ENCODE data around the gene SLC5A1. TPM values are rescaled to one million over a fixed set of nuclear protein-coding genes. Genes with fewer than 3 reads are reported as not detected.
A peak's percentile ranks its signal among the peaks of the same experiment; 100 is the strongest.

The SLC5A1 gene
- total RNA-seq, 2 donors from 2014 or later: 0.33 to 7.0 TPM

DNA sequence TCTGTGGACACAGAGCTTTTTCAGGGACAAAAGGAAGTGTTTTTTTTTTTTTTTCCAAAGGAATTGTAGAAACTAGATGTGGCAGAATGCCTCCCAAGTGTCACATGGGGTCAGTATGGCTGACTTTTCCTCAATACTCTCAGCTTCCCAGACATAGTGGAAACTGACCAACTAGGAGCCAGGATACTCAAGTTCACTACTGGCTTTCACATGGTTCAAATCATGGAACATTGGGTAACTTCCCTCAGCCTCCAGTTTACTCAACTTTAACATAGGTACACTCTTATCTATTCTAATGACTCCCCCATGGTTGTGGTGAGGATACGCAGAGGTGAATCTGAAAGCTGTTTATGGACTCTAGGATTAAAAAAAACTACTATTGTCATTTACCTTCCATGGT lies 1.4 kb downstream of the SLC5A1 start:
- H3K9me3 ChIP-seq: no peaks in the 10 kb centered on the region
- TF ChIP-seq POLR2A (IDR thresholded peaks at IDR 0.05) (no peak), CTCF (IDR thresholded peaks at IDR 0.05) (no peak)

GRCh38 chr22:32044913-32045312 lies 1.9 kb downstream of the SLC5A1 start:
- no peak for TF ChIP-seq CTCF (IDR thresholded peaks at IDR 0.05)
- DNase-seq (peak in 3 of 4 donors; percentile 19 to 26 (median 21)), ATAC-seq (peak; percentile 40)
- H3K4me1 ChIP-seq: peaks cover 11% of the 10 kb centered on the region
- no peaks in the 10 kb centered on the region for H3K9me3 ChIP-seq
- no peak overlapping the region for H3K4me3 ChIP-seq
- H3K27ac ChIP-seq: peak overlapping the region in 3 of 4 donors; percentile 1 to 32 (median 15)
- H3K36me3 ChIP-seq (replicated peaks in 1 of 2; ENCODE audit: insufficient read depth in 1 of 2, low read depth in 2 of 2): no peaks in the 10 kb centered on the region
- H3K27me3 ChIP-seq: no peaks in the 10 kb centered on the region
- intact Hi-C loops (cut with DNase I): no loop called here
- 20 to 36% methylated on average over 3 of the region's 3 CpGs for WGBS, 2 donors

More for the DNA sequence above, 1.4 kb downstream of the SLC5A1 start:
- no peak for DNase-seq
- ATAC-seq: no peak
- Histone ChIP-seq H3K4me3 (no peak overlapping the region), H3K27me3 (no peaks in the 10 kb centered on the region), H3K4me1 (peaks cover 11% of the 10 kb centered on the region), H3K36me3 (replicated peaks in 1 of 2; ENCODE audit: insufficient read depth in 1 of 2, low read depth in 2 of 2) (no peaks in the 10 kb centered on the region), H3K27ac (peak overlapping the region in 3 of 4 donors; percentile 1 to 32 (median 15))
- 92 to 95% methylated on average over 1 of the region's 1 CpG for WGBS, 2 donors
- intact Hi-C loops (cut with DNase I): no loop called here

GRCh38 chr22:32048069-32048468 lies 5.0 kb downstream of the SLC5A1 start:
- Histone ChIP-seq H3K4me3 (no peak overlapping the region), H3K9me3 (no peaks in the 10 kb centered on the region), H3K27me3 (no peaks in the 10 kb centered on the region), H3K27ac (no peak overlapping the region), H3K36me3 (replicated peaks in 1 of 2; ENCODE audit: insufficient read depth in 1 of 2, low read depth in 2 of 2) (no peaks in the 10 kb centered on the region), H3K4me1 (peaks cover 1% of the 10 kb centered on the region)
- intact Hi-C loops (cut with DNase I): no loop called here
- DNase-seq (no peak), ATAC-seq (no peak)
- WGBS, 2 donors: 55 to 73% methylated on average over 2 of the region's 2 CpGs
- TF ChIP-seq CTCF (IDR thresholded peaks at IDR 0.05): no peak
- no peak for TF ChIP-seq POLR2A (IDR thresholded peaks at IDR 0.05)

GRCh38 chr22:32050678-32051515 lies 7.8 kb downstream of the SLC5A1 start:
- no peaks in the 10 kb centered on the region for H3K36me3 ChIP-seq (replicated peaks in 1 of 2; ENCODE audit: insufficient read depth in 1 of 2, low read depth in 2 of 2)
- no peak for TF ChIP-seq POLR2A (IDR thresholded peaks at IDR 0.05)
- no peak for TF ChIP-seq CTCF (IDR thresholded peaks at IDR 0.05)
- H3K27ac ChIP-seq: peak overlapping the region in 2 of 4 donors; percentile 22 to 24
- no peaks in the 10 kb centered on the region for H3K9me3 ChIP-seq
- DNase-seq (peak; percentile 21 to 72 (median 45)), ATAC-seq (peak; percentile 79)
- no peaks in the 10 kb centered on the region for H3K27me3 ChIP-seq
- WGBS, 2 donors: 50 to 58% methylated on average over 5 of the region's 5 CpGs
- intact Hi-C loops (cut with DNase I): no loop called here
- no peak overlapping the region for H3K4me3 ChIP-seq
- H3K4me1 ChIP-seq: no peaks in the 10 kb centered on the region

DNA sequence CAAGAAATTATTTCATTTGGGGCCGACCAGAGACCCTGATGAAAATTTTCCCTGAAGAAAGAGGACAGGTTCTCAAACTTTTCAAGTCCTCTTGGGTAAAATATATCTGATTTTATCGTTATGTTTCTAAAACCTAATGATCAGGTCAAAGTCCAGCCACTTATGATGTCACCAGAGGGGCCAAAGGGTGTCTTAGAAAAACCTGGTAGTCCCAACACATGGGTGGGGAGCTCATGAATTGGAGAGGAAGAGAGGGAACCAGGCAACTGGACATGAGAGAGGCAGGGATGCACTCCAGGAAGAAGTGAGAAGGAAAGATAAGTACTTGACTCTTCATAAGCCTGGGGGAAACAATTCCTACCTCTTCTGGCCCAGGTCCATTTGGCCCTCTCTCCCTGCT lies 9.2 kb downstream of the SLC5A1 start:
- intact Hi-C loops (cut with DNase I): no loop called here
- no peak for ATAC-seq

More for the DNA sequence above, 9.2 kb downstream of the SLC5A1 start:
- H3K4me1 ChIP-seq: no peaks in the 10 kb centered on the region
- no peak for TF ChIP-seq CTCF (IDR thresholded peaks at IDR 0.05)
- no peak for TF ChIP-seq POLR2A (IDR thresholded peaks at IDR 0.05)
- 67 to 78% methylated on average over 2 of the region's 2 CpGs for WGBS, 2 donors
- no peak overlapping the region for H3K27ac ChIP-seq
- H3K27me3 ChIP-seq: no peaks in the 10 kb centered on the region
- no peak for DNase-seq
- H3K9me3 ChIP-seq: no peaks in the 10 kb centered on the region
- no peak overlapping the region for H3K4me3 ChIP-seq
- no peaks in the 10 kb centered on the region for H3K36me3 ChIP-seq (replicated peaks in 1 of 2; ENCODE audit: insufficient read depth in 1 of 2, low read depth in 2 of 2)
